ENCODE results near the gene MGAT1.
"Not testable (repeated sequence)": the region's sequence is repeated elsewhere in the genome, so short reads cannot be mapped to it uniquely, and the experiment has no call there.

DNA sequence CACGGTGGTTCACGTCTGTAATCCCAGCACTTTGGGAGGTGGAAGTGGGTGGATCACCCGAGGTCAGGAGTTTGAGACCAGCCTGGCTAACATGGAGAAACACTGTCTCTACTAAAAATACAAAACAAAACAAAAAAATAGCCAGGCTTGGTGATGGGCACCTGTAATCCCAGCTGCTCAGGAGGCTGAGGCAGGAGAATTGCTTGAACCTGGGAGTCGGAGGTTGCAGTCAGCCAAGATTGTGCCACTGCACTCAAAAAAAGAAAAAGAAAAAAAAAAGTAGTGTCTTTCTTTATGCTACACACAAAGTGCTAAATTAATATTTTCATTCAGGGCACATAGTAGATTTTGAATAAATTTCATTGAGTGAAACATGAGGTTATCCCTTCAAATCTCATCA is 61.7 kb downstream of the MGAT1 start:
- not testable (repeated sequence) for TF ChIP-seq POLR2AphosphoS5 (IDR thresholded peaks at IDR 0.05; ENCODE audit: low read depth, low read length); POLR2A (IDR thresholded peaks at IDR 0.05; ENCODE audit: low read depth, low read length); PAX5 (IDR thresholded peaks at IDR 0.05; ENCODE audit: insufficient read depth, low read length, severe bottlenecking)
